Urinary bladder (tissue), 4 donors: ENCODE data around the gene SH2D3C. TPM values are rescaled to one million over a fixed set of nuclear protein-coding genes. Genes with fewer than 3 reads are reported as not detected.

Experiments
- DNase-seq: peaks from one replicate; pipeline ENCODE4 v3.0.0-alpha.2; 2015; ENCODE audit errors: extremely low spot score
- H3K27ac ChIP-seq: one replicate; pipeline ENCODE4 v1.5.1; 2013; ENCODE audit warnings: low read depth, mild to moderate bottlenecking, moderate library complexity
- H3K36me3 ChIP-seq: one replicate; pipeline ENCODE4 v1.6.1; 2013; ENCODE audit warnings: mild to moderate bottlenecking, moderate library complexity; ENCODE audit not compliant: insufficient read depth
- H3K4me1 ChIP-seq: one replicate; pipeline ENCODE4 v1.6.1; 2013; ENCODE audit warnings: mild to moderate bottlenecking, moderate library complexity; ENCODE audit not compliant: insufficient read depth
- H3K4me3 ChIP-seq: one replicate; pipeline ENCODE4 v1.5.1; 2013; ENCODE audit warnings: low read depth, low read length
- WGBS: extraction: QIAGEN DNeasy Blood & Tissue Kit; methylation state at CpG from one replicate; pipeline ENCODE4 v1.1.7; 2013; 5-methylcytosine and 5-hydroxymethylcytosine counted together
- polyA plus RNA-seq: library from polyadenylated mRNA; stranded (reverse); fragments of 200-250 nt; gene quantifications from one replicate; pipeline ENCODE4 v1.2.3, GENCODE V29; 2013
- total RNA-seq: library from RNA; depleted of rRNA; stranded (reverse); fragments of >200 nt; gene quantifications from one replicate; pipeline ENCODE4 v1.2.3, GENCODE V29; 2014
- donor health status: healthy with polysubstance abuse.
- donor health status: healthy.

SH2D3C gene, protein sequence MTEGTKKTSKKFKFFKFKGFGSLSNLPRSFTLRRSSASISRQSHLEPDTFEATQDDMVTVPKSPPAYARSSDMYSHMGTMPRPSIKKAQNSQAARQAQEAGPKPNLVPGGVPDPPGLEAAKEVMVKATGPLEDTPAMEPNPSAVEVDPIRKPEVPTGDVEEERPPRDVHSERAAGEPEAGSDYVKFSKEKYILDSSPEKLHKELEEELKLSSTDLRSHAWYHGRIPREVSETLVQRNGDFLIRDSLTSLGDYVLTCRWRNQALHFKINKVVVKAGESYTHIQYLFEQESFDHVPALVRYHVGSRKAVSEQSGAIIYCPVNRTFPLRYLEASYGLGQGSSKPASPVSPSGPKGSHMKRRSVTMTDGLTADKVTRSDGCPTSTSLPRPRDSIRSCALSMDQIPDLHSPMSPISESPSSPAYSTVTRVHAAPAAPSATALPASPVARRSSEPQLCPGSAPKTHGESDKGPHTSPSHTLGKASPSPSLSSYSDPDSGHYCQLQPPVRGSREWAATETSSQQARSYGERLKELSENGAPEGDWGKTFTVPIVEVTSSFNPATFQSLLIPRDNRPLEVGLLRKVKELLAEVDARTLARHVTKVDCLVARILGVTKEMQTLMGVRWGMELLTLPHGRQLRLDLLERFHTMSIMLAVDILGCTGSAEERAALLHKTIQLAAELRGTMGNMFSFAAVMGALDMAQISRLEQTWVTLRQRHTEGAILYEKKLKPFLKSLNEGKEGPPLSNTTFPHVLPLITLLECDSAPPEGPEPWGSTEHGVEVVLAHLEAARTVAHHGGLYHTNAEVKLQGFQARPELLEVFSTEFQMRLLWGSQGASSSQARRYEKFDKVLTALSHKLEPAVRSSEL
- total RNA-seq (11.6 TPM), polyA plus RNA-seq (16.6 TPM)

- Histone ChIP-seq H3K4me1 (no peaks in the 10 kb centered on the region), H3K4me3 (peak within 1 kb of the TSS; percentile 14), H3K27ac (no peak within 1 kb of the TSS), H3K36me3 (no peaks in the 10 kb centered on the region)
- DNase-seq = no peak
- 49% methylated on average over 13 of the region's 13 CpGs for WGBS
These were observed at the start of gene SH2D3C for GRCh38 chr9:127778280-127779135. Gene SH2D3C (minus strand): TSS chr9:127778666. CDS start chr9:127778627, 39 bp downstream.

GRCh38 chr9:127826253-127826913 lies 47.9 kb upstream of the SH2D3C start:
- no peak overlapping the region for H3K27ac ChIP-seq
- H3K4me3 ChIP-seq = no peak overlapping the region
- DNase-seq = no peak
- H3K4me1 ChIP-seq = no peaks in the 10 kb centered on the region
- H3K36me3 ChIP-seq = peaks cover 3% of the 10 kb centered on the region
- 61% methylated on average over 7 of the region's 7 CpGs for WGBS

DNA sequence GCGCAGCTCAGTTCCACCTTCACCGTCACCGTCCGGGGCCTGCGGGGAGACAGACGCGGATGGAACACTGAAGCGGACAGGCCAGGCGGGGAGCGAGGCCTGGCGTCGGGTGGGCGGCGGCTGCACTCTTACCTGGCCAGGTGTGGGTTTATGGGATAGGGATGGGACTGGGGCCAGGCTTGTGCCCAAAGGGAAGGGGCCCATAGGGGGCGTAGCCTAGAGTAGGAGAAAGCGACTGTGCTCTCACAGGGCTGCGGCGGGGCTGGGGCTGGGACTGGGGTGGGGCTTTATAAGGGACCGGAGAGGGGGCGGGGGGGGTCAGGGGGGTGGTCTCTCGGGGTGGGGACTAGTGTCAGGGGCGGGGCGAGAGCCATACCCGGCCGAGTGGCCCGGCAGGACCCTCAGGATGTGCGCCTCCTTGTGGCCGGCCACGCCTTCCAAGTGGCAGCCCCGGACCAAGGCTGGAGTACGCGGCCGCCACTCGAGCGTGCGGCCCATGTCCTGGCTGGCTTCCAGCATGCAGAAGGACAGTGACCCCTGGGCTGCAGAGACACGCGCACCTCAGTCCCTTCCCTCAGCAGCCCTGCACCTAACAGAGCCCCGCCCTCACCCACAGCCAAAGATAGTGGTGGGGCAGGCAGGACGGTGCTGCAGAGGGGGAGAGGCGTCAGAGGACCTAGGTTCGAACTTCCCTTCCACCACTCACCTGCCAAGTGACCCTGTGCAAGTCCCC lies 47.0 kb upstream of the SH2D3C start:
- Histone ChIP-seq H3K27ac (no peak overlapping the region), H3K36me3 (peaks cover 3% of the 10 kb centered on the region), H3K4me1 (no peaks in the 10 kb centered on the region), H3K4me3 (no peak overlapping the region)
- 46% methylated on average over 42 of the region's 42 CpGs for WGBS
- DNase-seq = no peak

- Histone ChIP-seq H3K36me3 (peaks cover 3% of the 10 kb centered on the region), H3K27ac (no peak overlapping the region), H3K4me3 (no peak overlapping the region), H3K4me1 (no peaks in the 10 kb centered on the region)
- DNase-seq = no peak
- 80% methylated on average over 4 of the region's 4 CpGs for WGBS
These were observed 43.6 kb upstream of the SH2D3C start for GRCh38 chr9:127822108-127822507.

GRCh38 chr9:127818574-127818973 lies 40.1 kb upstream of the SH2D3C start:
- H3K4me3 ChIP-seq = no peak overlapping the region
- 92% methylated on average over 11 of the region's 11 CpGs for whole genome bisulfite sequencing
- H3K4me1 ChIP-seq = no peaks in the 10 kb centered on the region
- DNase-seq = no peak
- peaks cover 2% of the 10 kb centered on the region for H3K36me3 ChIP-seq
- H3K27ac ChIP-seq = no peak overlapping the region

GRCh38 chr9:127817881-127818434 lies 39.5 kb upstream of the SH2D3C start:
- Histone ChIP-seq H3K27ac (no peak overlapping the region), H3K36me3 (peaks cover 2% of the 10 kb centered on the region), H3K4me1 (no peaks in the 10 kb centered on the region), H3K4me3 (no peak overlapping the region)
- DNase-seq = no peak
- WGBS = 86% methylated on average over 17 of the region's 17 CpGs

DNA sequence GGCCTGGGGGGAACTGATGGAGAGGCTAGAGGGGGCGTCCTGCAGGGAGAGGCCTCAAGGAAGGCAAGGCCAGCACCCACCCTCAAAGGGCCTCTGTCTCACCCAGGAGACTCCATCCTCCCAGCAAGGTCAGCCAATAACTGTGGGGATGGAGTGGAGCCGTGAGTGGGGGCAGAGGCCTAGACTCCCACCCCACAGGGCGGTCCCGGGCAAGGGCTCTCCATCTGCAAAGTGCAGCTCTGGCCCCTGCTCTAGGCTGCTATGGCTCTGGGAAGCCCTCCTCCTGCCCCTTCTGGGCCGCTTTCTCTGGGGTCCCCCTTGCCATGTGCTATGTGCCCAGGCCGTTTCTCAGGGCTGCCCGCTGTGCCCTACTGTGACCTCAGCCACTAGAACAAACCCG lies 38.3 kb upstream of the SH2D3C start:
- Histone ChIP-seq H3K36me3 (peaks cover 2% of the 10 kb centered on the region), H3K27ac (no peak overlapping the region)
- 86% methylated on average over 8 of the region's 8 CpGs for WGBS

DNA sequence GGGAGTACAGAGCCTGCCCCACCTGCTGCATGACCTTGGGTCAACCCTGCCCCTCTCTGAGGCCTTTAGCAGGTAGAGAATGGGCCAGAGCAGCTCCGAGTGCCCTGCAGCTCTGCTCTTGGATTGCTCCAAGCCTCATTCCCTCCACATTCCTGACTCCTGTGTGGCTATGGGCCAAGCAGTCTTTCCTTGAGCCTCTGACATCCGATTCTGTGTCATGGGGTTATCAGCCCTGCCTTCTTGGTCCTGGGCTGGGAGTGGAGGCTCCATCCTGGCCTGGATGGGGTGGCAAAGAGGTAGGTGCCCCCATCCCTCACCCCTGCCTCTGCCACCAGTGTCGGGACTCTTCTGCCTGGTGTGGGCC lies 37.9 kb upstream of the SH2D3C start:
- H3K36me3 ChIP-seq = peaks cover 2% of the 10 kb centered on the region
- WGBS = 52% methylated on average over 3 of the region's 3 CpGs
- no peak for DNase-seq
- H3K4me3 ChIP-seq = no peak overlapping the region
- H3K27ac ChIP-seq = no peak overlapping the region
- no peaks in the 10 kb centered on the region for H3K4me1 ChIP-seq

More for the DNA sequence above, 38.3 kb upstream of the SH2D3C start:
- DNase-seq = no peak
- no peak overlapping the region for H3K4me3 ChIP-seq
- H3K4me1 ChIP-seq = no peaks in the 10 kb centered on the region

- H3K27ac ChIP-seq = no peak overlapping the region
- no peaks in the 10 kb centered on the region for H3K4me1 ChIP-seq
- WGBS = 87% methylated on average over 33 of the region's 33 CpGs
- peaks cover 2% of the 10 kb centered on the region for H3K36me3 ChIP-seq
- H3K4me3 ChIP-seq = no peak overlapping the region
- DNase-seq = no peak
These were observed 37.3 kb upstream of the SH2D3C start for GRCh38 chr9:127815512-127816361.

DNA sequence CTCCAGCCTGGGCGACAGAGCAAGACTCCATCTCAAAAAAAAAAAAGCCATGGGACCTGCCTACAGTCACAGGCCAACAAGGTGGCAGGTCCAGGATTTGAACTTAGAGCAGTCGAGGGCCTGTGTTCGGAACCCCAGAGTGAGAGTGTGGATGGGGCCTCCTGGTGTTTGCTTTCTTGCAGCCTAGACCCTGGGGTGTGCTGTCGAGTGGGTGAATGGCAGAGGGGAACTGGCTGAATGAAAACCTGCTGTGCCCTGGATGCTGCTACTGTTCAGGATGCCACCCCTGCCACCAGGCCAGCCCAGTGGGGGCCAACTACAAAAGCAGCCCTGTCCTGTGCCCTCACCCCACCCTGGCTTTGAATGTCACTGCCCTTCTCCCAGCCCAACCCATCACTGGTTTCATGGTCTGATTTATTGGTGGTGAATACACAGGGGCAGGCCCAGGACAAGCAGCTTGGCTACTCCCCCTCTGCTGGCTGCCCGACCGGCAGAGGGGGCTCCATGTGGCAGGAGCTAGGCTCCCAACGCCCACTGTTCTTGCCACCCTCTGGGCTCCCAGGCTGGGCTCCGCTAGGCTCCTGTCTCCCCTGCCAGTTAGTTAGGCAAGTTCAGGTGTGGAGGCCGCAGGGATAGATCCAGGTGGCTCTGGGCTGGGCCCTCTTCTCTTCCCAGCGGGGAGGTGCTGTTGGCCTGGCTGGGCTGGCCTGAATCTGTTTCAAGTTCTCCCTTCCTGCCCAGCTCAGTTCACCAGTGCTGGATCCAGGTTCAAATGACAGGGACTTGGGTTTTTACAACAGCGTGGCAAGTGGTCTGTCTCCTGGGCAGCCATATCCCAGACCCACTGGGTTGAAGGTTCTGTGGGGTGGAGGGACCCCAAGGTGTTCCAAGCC lies 36.4 kb upstream of the SH2D3C start:
- Histone ChIP-seq H3K27ac (no peak overlapping the region), H3K36me3 (peaks cover 2% of the 10 kb centered on the region), H3K4me3 (no peak overlapping the region), H3K4me1 (no peaks in the 10 kb centered on the region)
- DNase-seq = no peak
- 88% methylated on average over 11 of the region's 11 CpGs for whole genome bisulfite sequencing

- 71% methylated on average over 9 of the region's 9 CpGs for WGBS
- Histone ChIP-seq H3K27ac (no peak overlapping the region), H3K36me3 (peaks cover 2% of the 10 kb centered on the region)
These were observed 35.3 kb upstream of the SH2D3C start for GRCh38 chr9:127813686-127814226.

More at GRCh38 chr9:127813686-127814226, 35.3 kb upstream of the SH2D3C start:
- H3K4me3 ChIP-seq = no peak overlapping the region
- H3K4me1 ChIP-seq = no peaks in the 10 kb centered on the region
- no peak for DNase-seq
